CD4-positive, CD25-positive, alpha-beta regulatory T cell (primary cell): ENCODE data around the gene FBP2. TPM values are rescaled to one million over a fixed set of nuclear protein-coding genes. Genes with fewer than 3 reads are reported as not detected.
A peak's percentile ranks its signal among the peaks of the same experiment; 100 is the strongest.

ENCODE experiments used
- ATAC-seq, 2 donors: fragments of 150-1000 bp; cut with Tn5 transposase; one replicate each; pipeline ENCODE4 v1.10.0; 2021; ENCODE audit warnings: low read depth in 2 of 2, moderate number of reproducible peaks in 2 of 2, moderate library complexity in 1 of 2
- DNase-seq, 3 donors: peaks; one replicate each; pipeline versions ENCODE4 v3.0.0 to v3.0.0-alpha.2; 2012 to 2022; ENCODE audit warnings: mixed read lengths in 1 of 3
- H3K27ac ChIP-seq: one replicate; pipeline ENCODE4 v1.7.0; 2013; ENCODE audit warnings: mild to moderate bottlenecking, low read length; ENCODE audit not compliant: insufficient read depth, poor library complexity, severe bottlenecking
- H3K27me3 ChIP-seq: one replicate; pipeline ENCODE4 v1.7.0; 2013; ENCODE audit warnings: low read length; ENCODE audit not compliant: control insufficient read depth, insufficient read depth
- H3K36me3 ChIP-seq: one replicate; pipeline ENCODE4 v1.7.0; 2013; ENCODE audit warnings: mild to moderate bottlenecking, low read length, moderate library complexity; ENCODE audit not compliant: control insufficient read depth, insufficient read depth
- H3K4me1 ChIP-seq: 2 replicates; pipeline ENCODE4 v1.7.0; 2013; ENCODE audit warnings: mild to moderate bottlenecking, low read length; ENCODE audit not compliant: insufficient read depth, control insufficient read depth, poor library complexity, severe bottlenecking
- H3K4me3 ChIP-seq: one replicate; pipeline ENCODE4 v1.7.0; 2013; ENCODE audit warnings: low read depth, mild to moderate bottlenecking, low read length, moderate library complexity
- H3K9me3 ChIP-seq, 2 experiments: 1 replicate in 1 of 2; 2 replicates in 1 of 2; pipeline ENCODE4 v1.7.0; 2013; ENCODE audit warnings: low read length in 2 of 2, mild to moderate bottlenecking in 1 of 2, moderate library complexity in 1 of 2; ENCODE audit not compliant: control insufficient read depth in 2 of 2
- H3K27ac Mint-ChIP-seq, 3 donors: one replicate each; pipeline ENCODE4 v1.8.0; 2020 to 2022; ENCODE audit warnings: mild to moderate bottlenecking in 3 of 3, mixed read lengths in 3 of 3, moderate library complexity in 2 of 3
- H3K27me3 Mint-ChIP-seq: one replicate; pipeline ENCODE4 v1.8.0; 2022; ENCODE audit warnings: mild to moderate bottlenecking, mixed read lengths
- H3K36me3 Mint-ChIP-seq: one replicate; pipeline ENCODE4 v1.8.0; 2020; ENCODE audit warnings: mixed read lengths
- H3K4me1 Mint-ChIP-seq, 4 donors: one replicate each; pipeline ENCODE4 v1.8.0; 2020 to 2022; ENCODE audit warnings: mixed read lengths in 4 of 4, mild to moderate bottlenecking in 1 of 4
- H3K4me3 Mint-ChIP-seq, 4 donors: one replicate each; pipeline ENCODE4 v1.8.0; 2020 to 2022; ENCODE audit warnings: mild to moderate bottlenecking in 4 of 4, mixed read lengths in 4 of 4, moderate library complexity in 3 of 4
- H3K9me3 Mint-ChIP-seq, 7 donors: one replicate each; pipeline ENCODE4 v1.8.0; 2020 to 2022; ENCODE audit warnings: mixed read lengths in 7 of 7, mild to moderate bottlenecking in 3 of 7, moderate library complexity in 2 of 7
- polyA plus RNA-seq, 4 donors: library from polyadenylated mRNA; unstranded; fragments of 300-500 nt; fragmentation: Illumina TruSeq; gene quantifications; one replicate each; pipeline ENCODE4 v1.2.3, GENCODE V29; 2021
- total RNA-seq: library from RNA; stranded (reverse); gene quantifications from one replicate; pipeline ENCODE4 v1.2.3, GENCODE V29; 2022

The FBP2 gene
- total and polyA plus RNA-seq, 5 donors from 2014 or later = not detected

- H3K27me3 Mint-ChIP-seq = peaks cover 14% of the 10 kb centered on the region
- no peak overlapping the region for H3K27ac Mint-ChIP-seq
Observed at GRCh38 chr9:94631599-94631998, 38.0 kb upstream of the FBP2 start.

DNA sequence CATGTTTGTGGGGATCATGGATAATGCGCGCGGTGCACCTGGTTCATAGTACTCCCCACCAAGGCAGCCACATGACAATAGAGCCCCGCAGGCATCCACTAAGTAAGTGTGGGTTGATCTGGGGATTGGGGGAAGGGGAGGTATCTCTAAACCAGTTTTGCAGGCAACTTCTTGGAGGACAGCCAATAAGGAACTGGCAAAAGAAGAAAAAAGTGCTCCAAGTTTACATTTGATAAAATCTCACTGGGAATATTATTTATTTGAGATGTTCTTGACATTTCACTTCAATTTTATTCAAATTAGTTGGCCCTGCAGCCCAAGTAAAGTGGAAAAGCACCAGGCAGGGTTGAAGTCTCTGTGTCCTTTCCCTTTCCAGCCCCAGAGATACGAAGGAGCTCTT is 37.2 kb upstream of the FBP2 start:
- H3K27ac Mint-ChIP-seq = no peak overlapping the region
- H3K27ac ChIP-seq = no peak overlapping the region
- peaks cover 13% of the 10 kb centered on the region for H3K27me3 Mint-ChIP-seq
- peaks cover 0 to 1% (median 0%) of the 10 kb centered on the region in 7 donors for H3K9me3 Mint-ChIP-seq
- H3K36me3 ChIP-seq = no peaks in the 10 kb centered on the region
- H3K4me1 ChIP-seq = no peaks in the 10 kb centered on the region
- no peaks in the 10 kb centered on the region for H3K36me3 Mint-ChIP-seq
- no peak for ATAC-seq
- H3K27me3 ChIP-seq = no peaks in the 10 kb centered on the region
- no peaks in the 10 kb centered on the region for H3K4me1 Mint-ChIP-seq
- no peaks in the 10 kb centered on the region for H3K9me3 ChIP-seq
- no peak overlapping the region for H3K4me3 Mint-ChIP-seq
- no peak overlapping the region for H3K4me3 ChIP-seq
- DNase-seq = no peak

More at GRCh38 chr9:94631599-94631998, 38.0 kb upstream of the FBP2 start:
- H3K4me3 ChIP-seq = no peak overlapping the region
- H3K4me1 ChIP-seq = no peaks in the 10 kb centered on the region
- no peak for ATAC-seq
- H3K36me3 ChIP-seq = no peaks in the 10 kb centered on the region
- H3K9me3 Mint-ChIP-seq = peaks cover 0 to 1% (median 0%) of the 10 kb centered on the region in 7 donors
- no peak overlapping the region for H3K27ac ChIP-seq
- no peaks in the 10 kb centered on the region for H3K27me3 ChIP-seq
- H3K36me3 Mint-ChIP-seq = no peaks in the 10 kb centered on the region
- no peak overlapping the region for H3K4me3 Mint-ChIP-seq
- no peak for DNase-seq
- H3K9me3 ChIP-seq = no peaks in the 10 kb centered on the region
- no peaks in the 10 kb centered on the region for H3K4me1 Mint-ChIP-seq

DNA sequence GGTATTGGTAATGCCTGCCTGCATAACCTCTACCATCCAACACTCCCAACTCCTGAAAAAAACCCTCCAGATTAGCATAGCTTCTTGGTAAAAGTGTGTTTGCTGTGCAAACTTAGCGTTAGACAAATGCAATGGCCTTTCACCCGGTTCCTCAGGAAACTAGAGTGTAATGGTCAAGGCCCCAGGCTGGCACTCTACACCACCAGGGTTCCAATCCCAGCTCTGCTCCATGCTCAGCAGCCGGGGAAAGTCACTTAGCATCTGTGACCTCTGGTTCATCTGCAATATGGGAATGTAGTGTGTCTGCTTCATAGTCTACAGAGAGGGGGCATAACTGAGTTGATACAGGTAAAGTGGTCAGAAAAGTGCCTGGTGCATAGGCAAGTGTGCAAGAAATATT is 36.7 kb upstream of the FBP2 start:
- H3K4me3 ChIP-seq = no peak overlapping the region
- H3K27ac Mint-ChIP-seq = no peak overlapping the region
- ATAC-seq = no peak
- no peaks in the 10 kb centered on the region for H3K9me3 ChIP-seq
- H3K4me1 Mint-ChIP-seq = no peaks in the 10 kb centered on the region
- no peak for DNase-seq
- H3K9me3 Mint-ChIP-seq = peaks cover 0 to 1% (median 0%) of the 10 kb centered on the region in 7 donors
- no peak overlapping the region for H3K27ac ChIP-seq
- H3K4me3 Mint-ChIP-seq = no peak overlapping the region
- no peaks in the 10 kb centered on the region for H3K4me1 ChIP-seq
- H3K27me3 ChIP-seq = no peaks in the 10 kb centered on the region
- peaks cover 13% of the 10 kb centered on the region for H3K27me3 Mint-ChIP-seq
- no peaks in the 10 kb centered on the region for H3K36me3 Mint-ChIP-seq
- no peaks in the 10 kb centered on the region for H3K36me3 ChIP-seq

DNA sequence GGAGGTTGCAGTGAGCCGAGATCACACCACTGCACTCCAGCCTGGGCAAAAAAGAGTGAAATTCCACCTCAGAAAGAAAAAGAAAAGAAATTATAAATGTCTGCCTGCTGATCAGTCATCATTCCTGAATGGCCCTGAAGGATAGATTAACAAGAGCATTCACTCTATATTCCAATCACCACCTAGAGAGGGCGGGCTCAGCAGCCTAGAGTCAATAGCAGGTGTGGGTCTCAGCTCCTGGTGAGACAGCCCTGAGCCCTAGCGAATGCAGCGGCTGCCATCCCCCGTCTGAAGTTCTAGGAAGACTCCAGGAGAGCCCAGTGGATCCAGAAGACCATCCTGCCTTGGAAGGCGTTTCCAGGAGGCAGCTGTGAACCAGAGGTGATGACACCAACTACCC is 33.7 kb upstream of the FBP2 start:
- H3K4me3 ChIP-seq = no peak overlapping the region
- no peaks in the 10 kb centered on the region for H3K9me3 Mint-ChIP-seq
- no peak overlapping the region for H3K4me3 Mint-ChIP-seq
- no peak overlapping the region for H3K27ac ChIP-seq
- H3K36me3 ChIP-seq = no peaks in the 10 kb centered on the region
- no peaks in the 10 kb centered on the region for H3K36me3 Mint-ChIP-seq
- H3K27me3 Mint-ChIP-seq = peaks cover 5% of the 10 kb centered on the region
- peaks cover 0 to 2% (median 0%) of the 10 kb centered on the region in 4 donors for H3K4me1 Mint-ChIP-seq
- no peaks in the 10 kb centered on the region for H3K27me3 ChIP-seq
- ATAC-seq (no peak), DNase-seq (no peak)
- H3K4me1 ChIP-seq = no peaks in the 10 kb centered on the region
- H3K27ac Mint-ChIP-seq = no peak overlapping the region
- no peaks in the 10 kb centered on the region for H3K9me3 ChIP-seq

DNA sequence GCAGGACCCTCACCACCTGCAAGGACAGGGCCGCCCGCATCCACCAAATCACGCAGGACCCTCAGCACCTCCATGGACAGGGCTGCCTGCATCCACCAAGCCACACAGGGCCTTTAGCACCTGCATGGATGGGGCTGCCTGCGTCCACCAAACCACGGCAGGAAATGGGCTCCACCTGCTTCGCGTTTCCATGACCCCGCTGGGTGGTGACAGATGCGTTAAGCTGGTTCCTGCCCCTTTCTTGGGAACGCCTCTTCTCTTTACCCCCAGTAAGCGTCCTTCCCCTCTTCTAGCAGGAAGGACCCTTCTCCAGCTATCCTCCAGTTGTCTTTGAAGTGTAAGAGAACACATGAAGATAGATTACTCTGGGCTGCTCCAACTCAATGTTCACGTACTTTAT is 32.2 kb upstream of the FBP2 start:
- no peaks in the 10 kb centered on the region for H3K9me3 Mint-ChIP-seq
- peaks cover 0 to 6% (median 0%) of the 10 kb centered on the region in 4 donors for H3K4me1 Mint-ChIP-seq
- H3K4me3 Mint-ChIP-seq = no peak overlapping the region
- ATAC-seq (no peak), DNase-seq (peak in 1 of 3 donors; percentile 27)
- Histone ChIP-seq H3K27ac (no peak overlapping the region), H3K36me3 (no peaks in the 10 kb centered on the region), H3K4me3 (no peak overlapping the region), H3K4me1 (no peaks in the 10 kb centered on the region), H3K27me3 (no peaks in the 10 kb centered on the region), H3K9me3 (no peaks in the 10 kb centered on the region)
- H3K27me3 Mint-ChIP-seq = peaks cover 5% of the 10 kb centered on the region
- no peak overlapping the region for H3K27ac Mint-ChIP-seq
- no peaks in the 10 kb centered on the region for H3K36me3 Mint-ChIP-seq

DNA sequence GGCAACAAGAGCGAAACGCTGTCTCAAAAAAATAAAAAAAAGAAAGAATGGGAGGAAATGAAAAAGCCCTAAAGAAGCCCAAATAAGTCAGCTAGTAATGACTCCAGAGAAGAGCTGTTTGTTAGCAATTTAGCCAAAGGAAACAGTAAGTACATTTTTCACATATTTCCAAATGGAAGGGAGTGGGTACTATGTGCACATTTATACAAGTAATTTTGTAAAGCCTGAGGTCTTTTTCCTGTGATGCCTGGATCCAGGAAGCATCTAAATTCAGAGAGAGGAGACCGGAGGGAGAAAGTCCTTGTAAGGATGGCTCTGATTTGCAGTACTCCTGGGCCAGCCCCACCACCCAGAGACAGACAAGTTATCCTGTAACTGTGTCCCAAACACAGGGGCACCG is 31.0 kb upstream of the FBP2 start:
- Mint-ChIP-seq H3K36me3 (peaks cover 4% of the 10 kb centered on the region), H3K4me1 (peaks cover 0 to 6% (median 0%) of the 10 kb centered on the region in 4 donors), H3K4me3 (no peak overlapping the region), H3K27ac (no peak overlapping the region), H3K27me3 (peaks cover 5% of the 10 kb centered on the region), H3K9me3 (no peaks in the 10 kb centered on the region)
- no peak for ATAC-seq
- Histone ChIP-seq H3K27me3 (no peaks in the 10 kb centered on the region), H3K27ac (no peak overlapping the region), H3K9me3 (no peaks in the 10 kb centered on the region), H3K4me1 (no peaks in the 10 kb centered on the region), H3K4me3 (no peak overlapping the region), H3K36me3 (no peaks in the 10 kb centered on the region)
- no peak for DNase-seq

- Histone ChIP-seq H3K4me1 (no peaks in the 10 kb centered on the region), H3K9me3 (no peaks in the 10 kb centered on the region), H3K27me3 (no peaks in the 10 kb centered on the region), H3K4me3 (no peak overlapping the region), H3K27ac (no peak overlapping the region), H3K36me3 (no peaks in the 10 kb centered on the region)
- H3K27ac Mint-ChIP-seq = no peak overlapping the region
- peaks cover 0 to 6% (median 0%) of the 10 kb centered on the region in 4 donors for H3K4me1 Mint-ChIP-seq
- no peaks in the 10 kb centered on the region for H3K9me3 Mint-ChIP-seq
- DNase-seq (peak in 1 of 3 donors; percentile 30), ATAC-seq (no peak)
- H3K27me3 Mint-ChIP-seq = no peaks in the 10 kb centered on the region
- peaks cover 5% of the 10 kb centered on the region for H3K36me3 Mint-ChIP-seq
- H3K4me3 Mint-ChIP-seq = no peak overlapping the region
Observed at GRCh38 chr9:94623253-94623652, 29.6 kb upstream of the FBP2 start.

DNA sequence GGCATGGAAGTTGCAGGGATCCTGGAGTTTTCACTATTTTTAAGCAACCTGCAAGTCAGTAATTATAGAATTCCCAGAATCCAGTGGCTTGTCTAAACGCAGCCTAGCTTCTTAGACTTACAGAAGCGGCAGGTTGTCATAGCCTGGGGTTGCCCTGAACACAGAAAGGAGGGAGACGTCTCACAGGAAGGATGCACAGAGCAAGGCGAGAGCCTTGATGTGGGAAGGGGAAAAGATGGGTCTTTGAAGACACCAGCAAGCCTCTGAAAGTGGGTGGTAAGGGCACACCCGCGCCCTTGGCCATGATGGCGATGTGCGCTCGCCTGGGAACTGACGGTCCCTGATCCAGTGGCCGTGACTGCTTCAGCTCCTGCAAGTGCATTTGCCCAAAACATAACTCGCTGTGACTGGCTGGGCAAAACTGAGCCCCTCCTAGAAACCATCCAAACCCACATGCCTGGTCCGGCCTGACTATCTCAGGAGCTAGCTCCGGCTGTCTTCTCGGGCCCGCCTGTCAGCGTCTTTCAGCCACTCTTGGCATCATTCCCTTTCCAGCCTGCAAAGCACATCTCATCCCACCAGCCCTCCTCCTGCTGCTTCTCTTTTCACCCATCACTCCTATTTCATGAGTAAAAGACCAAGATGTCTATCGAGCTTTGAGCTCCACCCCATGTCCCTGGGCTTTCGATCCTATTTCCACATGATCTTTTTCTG is 28.6 kb upstream of the FBP2 start:
- Histone ChIP-seq H3K27me3 (no peaks in the 10 kb centered on the region), H3K36me3 (no peaks in the 10 kb centered on the region), H3K4me3 (no peak overlapping the region), H3K9me3 (no peaks in the 10 kb centered on the region), H3K27ac (no peak overlapping the region), H3K4me1 (no peaks in the 10 kb centered on the region)
- Mint-ChIP-seq H3K36me3 (peaks cover 5% of the 10 kb centered on the region), H3K4me1 (peaks cover 0 to 6% (median 0%) of the 10 kb centered on the region in 4 donors), H3K27me3 (no peaks in the 10 kb centered on the region), H3K4me3 (no peak overlapping the region), H3K27ac (no peak overlapping the region), H3K9me3 (no peaks in the 10 kb centered on the region)
- ATAC-seq (no peak), DNase-seq (no peak)
